ENCODE measurements around the gene PHKB. TPM values are rescaled to one million over a fixed set of nuclear protein-coding genes. Genes with fewer than 3 reads are reported as not detected.
"Not testable (repeated sequence)": the region's sequence is repeated elsewhere in the genome, so short reads cannot be mapped to it uniquely, and the experiment has no call there.

PHKB gene
- 94.2 TPM for total RNA-seq

DNA sequence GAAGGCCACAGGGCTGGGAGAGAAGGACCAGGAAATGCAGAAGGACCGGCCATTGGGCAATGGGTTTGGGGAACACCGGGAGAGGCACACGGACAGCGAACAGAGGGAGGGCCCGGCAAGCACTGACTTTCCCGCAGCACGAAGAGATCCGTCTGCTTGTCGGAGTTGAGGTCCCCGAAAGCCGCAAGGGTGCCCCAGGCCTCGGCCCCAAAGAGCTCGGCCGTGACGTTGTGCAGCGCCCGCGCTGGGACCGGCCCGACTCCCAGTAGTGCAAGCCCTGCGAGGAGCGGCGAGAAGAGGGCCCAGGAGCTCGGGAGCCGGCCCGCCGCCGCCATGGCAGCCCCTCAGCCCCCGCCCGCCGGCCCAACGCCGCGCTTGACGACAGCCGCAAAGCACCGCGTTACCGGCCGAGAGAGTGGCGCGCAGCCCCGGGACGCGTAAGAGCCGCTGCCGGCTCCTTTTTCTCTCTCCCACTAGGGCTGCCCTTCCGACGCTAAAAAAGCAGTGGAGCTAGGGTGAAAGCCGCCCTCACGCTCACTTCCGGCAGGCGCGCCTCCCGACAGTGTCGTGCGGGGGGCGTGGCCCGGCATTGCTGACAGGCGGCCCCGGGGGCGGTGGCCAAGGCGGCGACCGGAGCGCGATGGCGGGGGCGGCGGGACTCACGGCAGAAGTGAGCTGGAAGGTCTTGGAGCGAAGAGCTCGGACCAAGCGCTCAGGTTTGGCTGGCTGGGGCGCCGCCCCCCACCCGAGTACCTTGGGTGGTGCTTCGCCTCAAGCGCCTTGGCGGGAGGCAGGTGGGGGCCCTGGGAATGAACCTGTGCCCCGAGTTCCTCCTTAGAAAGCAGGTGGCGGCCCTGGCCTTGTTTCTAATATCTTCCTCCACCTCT lies at the start of gene PHKB, which contains the start of gene ITFG1:
Gene PHKB, plus strand, starts transcription at position 621 of the 887 bp plus-strand sequence. Its CDS starts 20 bp downstream, at position 641.
Gene ITFG1, minus strand, starts transcription at position 353 of the 887 bp plus-strand sequence. Its CDS starts 18 bp downstream, at position 335.
- intact Hi-C loops (cut with DNase I): no loop called here
- peak; percentile 94 for DNase-seq (ENCODE audit: low spot score)

DNA sequence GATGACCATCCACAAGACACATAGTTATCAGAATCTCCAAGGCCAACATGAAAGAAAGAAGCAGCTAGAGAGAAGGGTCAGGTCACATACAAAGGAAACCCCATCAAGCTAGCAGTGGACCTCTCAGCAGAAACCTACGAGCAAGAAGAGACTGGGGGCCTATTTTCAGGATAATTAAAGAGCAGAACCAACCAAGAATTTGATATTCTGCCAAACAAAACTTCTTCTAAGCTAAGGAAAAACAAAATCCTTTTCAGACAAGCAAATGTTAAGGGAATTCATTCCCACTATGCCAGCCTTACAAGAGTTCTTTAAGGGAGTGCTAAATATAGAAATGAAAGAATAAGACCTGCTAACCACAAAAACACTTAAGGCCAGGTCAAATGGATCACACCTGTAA lies 48.1 kb upstream of the PHKB start:
- ATAC-seq (no peak), DNase-seq (ENCODE audit: low spot score) (no peak)
- intact Hi-C loops (cut with DNase I): no loop called here

More for the DNA sequence above, at the start of gene PHKB, which contains the start of gene ITFG1:
- ATAC-seq: peak; percentile 97

DNA sequence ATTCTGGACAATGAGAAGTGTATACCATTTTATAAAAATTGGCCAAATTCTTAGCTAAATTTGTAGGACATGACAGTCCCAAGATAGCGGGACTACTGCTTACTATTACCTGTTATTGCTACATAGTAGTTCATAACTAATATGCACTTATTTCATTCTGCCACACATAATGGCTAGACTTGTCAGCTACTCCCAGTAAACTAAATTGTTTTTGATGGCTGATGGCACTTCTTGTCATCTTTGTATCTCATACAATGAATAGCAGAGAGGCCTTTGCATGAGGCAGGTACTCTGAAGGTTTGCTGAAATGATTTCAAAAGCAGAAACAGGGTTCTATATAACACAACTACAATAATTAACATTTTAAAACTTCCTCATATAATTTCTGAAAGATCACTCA lies 44.3 kb upstream of the PHKB start:
- no peak for DNase-seq (ENCODE audit: low spot score)
- intact Hi-C loops (cut with DNase I): no loop called here
- no peak for ATAC-seq

DNA sequence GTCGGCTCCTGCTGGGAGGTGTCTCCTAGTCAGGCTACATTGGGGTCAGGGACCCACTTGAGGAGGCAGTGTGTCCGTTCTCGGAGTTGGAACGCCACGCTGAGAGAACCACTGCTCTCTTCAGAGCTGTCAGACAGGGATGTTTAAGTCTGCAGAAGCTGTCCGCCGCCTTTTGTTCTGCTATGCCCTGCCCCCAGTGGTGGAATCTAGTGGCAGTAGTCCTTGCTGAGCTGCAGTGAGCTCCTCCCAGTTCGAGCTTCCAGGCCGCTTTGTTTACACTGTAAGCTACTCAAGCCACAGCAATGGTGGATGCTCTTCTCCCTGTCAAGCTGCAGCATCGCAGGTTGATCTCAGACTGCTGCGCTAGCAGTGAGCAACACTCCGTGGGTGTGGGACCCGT lies 36.3 kb upstream of the PHKB start:
- ATAC-seq (no peak), DNase-seq (ENCODE audit: low spot score) (no peak)
- intact Hi-C loops (cut with DNase I): no loop called here

DNA sequence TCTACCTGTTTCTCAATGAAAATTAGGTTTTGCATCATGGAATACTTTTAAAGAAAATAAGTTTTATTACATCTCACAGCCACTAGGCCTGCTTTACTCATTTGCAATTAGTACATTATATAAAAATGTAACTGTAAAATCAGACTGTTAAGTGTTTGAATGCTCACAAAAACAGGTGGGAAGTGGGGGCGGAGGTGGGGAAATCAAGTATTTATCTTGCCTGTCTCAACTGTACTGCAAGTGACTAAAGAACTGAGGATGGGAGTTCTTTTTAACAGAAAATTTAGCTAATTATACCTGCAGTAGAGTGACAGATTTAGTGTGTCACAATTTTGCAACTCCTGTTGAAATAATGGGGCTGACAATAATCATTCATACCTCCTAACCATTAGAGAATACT lies 34.3 kb upstream of the PHKB start:
- intact Hi-C loops (cut with DNase I): no loop called here
- ATAC-seq: no peak

DNA sequence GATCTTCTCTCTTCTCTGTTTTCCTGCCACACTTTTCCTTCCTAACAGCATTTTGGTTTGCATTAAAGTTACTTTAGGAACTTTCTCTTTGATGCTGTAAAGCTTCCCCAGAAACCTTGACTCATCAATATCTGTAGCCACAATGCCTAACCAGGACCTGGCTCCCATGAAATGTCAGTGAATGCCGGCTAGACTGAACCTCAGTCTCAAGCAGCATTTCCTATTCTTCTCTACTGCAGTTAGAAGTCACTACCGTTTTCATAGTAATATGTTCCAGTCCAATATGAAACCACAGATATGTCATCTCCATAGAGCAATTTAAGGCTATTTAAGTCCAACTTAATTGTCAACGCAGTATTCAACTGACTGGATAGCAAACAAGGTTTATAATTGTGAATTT lies 29.2 kb upstream of the PHKB start:
- ATAC-seq: no peak
- intact Hi-C loops (cut with DNase I): no loop called here
- no peak for DNase-seq (ENCODE audit: low spot score)

More for the DNA sequence above, 34.3 kb upstream of the PHKB start:
- no peak for DNase-seq (ENCODE audit: low spot score)

DNA sequence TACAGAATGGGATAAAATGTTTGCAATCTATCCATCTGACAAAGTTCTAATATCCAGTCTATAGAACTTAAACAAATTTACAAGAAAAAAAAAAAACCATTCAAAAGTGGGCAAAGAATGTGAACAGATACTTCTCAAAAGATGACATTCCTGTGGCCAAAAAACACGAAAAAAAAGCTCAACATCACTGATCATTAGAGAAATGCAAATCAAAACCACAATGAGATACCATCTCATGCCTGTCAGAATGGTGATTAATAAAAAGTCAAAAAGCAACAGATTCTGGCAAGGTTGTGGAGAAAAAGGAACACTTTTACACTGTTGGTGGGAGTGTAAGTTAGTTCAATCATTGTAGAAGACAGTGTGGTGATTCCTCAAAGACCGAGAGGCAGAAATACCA lies 26.9 kb upstream of the PHKB start:
- DNase-seq (ENCODE audit: low spot score); ATAC-seq; intact Hi-C loops (cut with DNase I): not testable (repeated sequence)

DNA sequence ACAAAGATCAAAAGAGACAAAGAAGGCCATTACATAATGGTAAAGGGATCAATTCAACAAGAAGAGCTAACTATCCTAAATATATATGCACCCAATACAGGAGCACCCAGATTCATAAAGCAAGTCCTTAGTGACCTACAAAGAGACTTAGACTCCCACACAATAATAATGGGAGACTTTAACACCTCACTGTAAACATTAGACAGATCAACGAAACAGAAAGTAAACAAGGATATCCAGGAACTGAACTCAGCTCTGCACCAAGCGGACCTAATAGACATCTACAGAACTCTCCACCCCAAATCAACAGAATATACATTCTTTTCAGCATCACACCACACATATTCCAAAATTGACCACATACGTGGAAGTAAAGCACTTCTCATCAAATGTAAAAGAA lies 21.1 kb upstream of the PHKB start:
- ATAC-seq; intact Hi-C loops (cut with DNase I); DNase-seq (ENCODE audit: low spot score): not testable (repeated sequence)

DNA sequence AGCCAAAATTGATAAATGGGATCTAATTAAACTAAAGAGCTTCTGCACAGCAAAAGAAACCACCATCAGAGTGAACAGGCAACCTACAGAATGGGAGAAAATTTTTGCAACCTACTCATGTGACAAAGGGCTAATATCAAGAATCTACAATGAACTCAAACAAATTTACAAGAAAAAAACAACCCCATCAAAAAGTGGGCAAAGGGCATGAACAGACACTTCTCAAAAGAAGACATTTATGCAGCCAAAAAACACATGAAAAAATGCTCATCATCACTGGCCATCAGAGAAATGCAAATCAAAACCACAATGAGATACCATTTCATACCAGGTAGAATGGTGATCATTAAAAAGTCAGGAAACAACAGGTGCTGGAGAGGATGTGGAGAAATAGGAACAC lies 18.2 kb upstream of the PHKB start:
- ATAC-seq; intact Hi-C loops (cut with DNase I); DNase-seq (ENCODE audit: low spot score): not testable (repeated sequence)

DNA sequence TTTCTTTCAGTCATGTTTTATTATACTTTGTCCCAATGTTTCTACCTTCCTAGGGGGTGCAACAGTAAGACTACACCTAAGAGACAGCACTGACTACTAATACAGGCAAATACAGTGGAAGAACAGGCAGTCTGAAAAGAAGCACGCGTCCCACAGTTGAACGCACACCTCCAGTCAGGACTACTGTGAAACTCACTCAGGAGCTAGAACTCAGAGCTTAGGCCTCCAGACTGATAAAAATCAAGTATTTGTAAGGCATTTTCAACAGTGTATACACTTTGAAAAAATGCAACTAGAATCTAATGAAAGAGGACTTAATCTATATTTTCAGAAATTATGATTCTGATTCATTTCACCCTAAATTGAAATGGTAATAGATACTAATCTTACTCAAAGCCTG lies 14.7 kb upstream of the PHKB start:
- intact Hi-C loops (cut with DNase I): no loop called here
- ATAC-seq (no peak), DNase-seq (ENCODE audit: low spot score) (no peak)

DNA sequence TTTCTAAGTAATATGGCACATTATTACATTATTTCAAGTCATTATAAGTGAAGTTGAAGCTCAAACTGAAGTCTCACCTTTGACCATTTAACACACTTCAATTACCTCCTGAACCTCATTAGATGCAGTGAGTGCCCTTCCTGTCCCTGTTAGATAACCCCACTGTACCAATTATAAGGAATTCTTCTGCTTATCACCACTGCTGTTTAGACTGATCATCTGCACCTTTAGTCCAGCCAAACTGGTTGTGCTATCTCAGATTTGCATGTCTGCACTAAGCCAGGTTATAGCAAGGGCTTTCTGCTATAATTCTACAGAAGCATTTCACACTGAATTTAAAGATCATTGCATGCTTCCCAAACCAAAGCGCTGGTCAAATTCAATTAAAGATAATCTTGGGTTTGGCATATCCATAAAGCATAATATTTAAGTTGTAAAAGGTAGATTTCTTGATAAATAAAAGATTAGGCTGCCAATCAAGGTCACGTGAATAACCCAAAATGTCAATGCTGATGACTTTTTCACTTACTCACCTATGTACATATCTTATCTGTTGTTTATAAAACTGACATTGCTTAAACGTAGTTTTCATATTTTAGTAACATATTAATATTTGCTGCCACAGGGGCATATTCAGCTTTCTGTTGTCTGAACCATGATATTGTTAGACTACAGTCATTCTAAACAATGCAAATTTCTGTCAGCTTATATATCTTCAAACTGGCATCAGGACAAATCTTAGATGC lies 12.1 kb upstream of the PHKB start:
- ATAC-seq (no peak), DNase-seq (ENCODE audit: low spot score) (no peak)
- intact Hi-C loops (cut with DNase I): no loop called here

DNA sequence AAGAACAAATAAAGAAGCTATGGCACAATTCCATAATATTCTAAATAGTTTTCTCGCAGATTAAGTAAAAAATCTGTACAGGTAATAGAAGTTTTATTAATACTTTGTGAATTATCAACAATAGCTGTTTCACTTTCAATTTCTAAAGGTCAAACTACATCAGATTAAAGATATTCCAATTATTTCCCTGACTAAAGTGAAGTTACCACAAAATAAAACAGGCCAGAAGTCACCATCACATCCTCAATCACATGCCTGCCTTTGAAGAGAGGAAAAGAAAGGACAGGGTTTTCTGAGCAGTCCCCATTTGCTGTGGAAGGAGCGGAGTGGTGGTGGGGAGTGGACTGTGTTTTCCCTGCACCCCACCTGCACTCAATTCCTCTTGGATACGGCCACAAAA lies 11.3 kb upstream of the PHKB start:
- no peak for ATAC-seq
- DNase-seq (ENCODE audit: low spot score): no peak
- intact Hi-C loops (cut with DNase I): no loop called here

DNA sequence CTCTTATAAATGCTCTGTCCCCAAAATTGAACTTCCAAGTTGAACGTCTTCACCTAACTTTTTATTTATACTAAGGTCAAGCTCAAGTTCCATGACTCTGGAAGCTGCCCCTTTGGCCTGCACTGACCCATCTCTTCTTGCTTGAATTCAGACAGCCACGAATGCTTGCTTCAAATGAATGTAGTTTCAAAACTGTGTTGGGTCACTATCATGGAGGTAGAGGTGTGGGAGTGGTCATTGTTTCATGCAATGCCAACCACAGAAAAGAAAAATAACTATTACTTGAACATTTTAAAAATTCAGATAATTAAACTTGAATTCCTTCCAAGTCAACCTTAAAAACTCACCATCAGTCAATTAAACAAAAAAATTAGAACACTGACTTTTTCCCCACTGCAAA lies 2.8 kb upstream of the PHKB start:
- DNase-seq (ENCODE audit: low spot score) (no peak), ATAC-seq (no peak)
- intact Hi-C loops (cut with DNase I): no loop called here

DNA sequence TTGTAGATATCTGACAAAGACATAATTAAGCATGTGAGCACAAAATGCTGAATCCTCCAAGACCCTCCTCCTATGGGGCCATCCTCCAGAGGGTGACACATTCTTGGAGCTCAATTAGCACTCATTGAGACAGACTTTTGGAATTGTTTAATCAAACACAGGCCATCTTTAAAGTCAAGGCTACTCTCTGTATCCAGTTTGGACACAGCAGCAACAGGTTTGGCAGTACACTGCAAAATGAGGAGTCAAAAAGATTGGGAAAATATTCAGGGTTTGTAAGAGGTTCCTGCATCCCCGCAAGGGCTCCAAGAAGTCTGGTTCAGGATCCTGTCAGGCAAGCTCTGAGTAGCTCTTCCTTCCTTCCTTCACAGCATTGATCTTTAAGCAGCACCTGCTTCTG lies 1.5 kb upstream of the PHKB start:
- DNase-seq (ENCODE audit: low spot score) (no peak), ATAC-seq (no peak)
- intact Hi-C loops (cut with DNase I): no loop called here

DNA sequence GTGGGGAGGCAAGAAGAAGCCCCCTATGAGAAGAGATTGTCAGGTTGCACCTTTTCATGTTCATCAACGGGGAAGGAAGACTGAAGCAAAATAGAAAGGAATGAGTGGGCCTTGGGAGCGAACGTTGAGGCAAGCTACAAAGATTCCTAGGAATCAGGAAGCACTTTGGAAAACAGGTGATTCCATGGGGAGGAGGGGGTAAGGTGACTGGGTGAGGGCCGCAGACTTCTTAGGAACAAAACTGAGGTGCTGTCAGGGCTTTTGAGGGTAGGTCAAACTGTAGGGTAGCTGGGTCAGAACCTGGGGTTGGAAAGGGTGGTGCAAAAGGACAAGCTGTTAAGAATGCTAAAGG lies 796 bp upstream of the PHKB start:
- DNase-seq (ENCODE audit: low spot score) (no peak), ATAC-seq (no peak)
- intact Hi-C loops (cut with DNase I): no loop called here

DNA sequence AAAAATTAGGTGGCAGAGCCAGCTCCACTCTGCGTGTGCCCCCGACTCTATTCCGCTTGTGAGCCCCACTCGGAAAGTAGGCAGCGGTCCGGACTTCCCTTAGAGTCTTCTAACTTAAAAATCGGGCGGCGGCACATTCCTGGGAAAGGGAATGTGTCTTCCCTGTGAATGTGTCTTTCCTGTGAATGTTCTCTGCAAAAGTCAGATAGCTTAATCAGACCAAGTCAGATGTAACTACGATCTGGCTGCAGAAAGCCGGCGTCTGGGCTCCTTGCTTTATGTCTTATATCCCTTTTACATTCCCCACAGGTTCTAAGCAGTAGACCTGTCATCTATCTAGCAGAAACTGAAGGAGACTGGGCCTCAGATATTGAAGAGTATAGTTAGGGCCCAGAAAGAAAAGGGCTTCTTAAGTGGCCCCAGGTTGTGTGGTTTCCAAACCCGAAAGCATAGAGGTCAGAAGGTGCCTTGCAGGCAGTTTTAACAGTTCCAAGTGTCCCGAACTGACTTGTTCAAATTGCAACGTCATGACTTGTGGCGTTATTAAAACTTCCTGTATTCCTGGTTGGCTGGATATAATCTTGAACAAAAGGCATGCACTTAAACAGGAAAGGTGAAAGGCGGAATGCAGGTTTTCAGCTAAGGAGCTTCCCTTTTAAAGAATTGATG lies 601 bp downstream of the PHKB start:
- no peak for DNase-seq (ENCODE audit: low spot score)
- ATAC-seq: peak; percentile 47
- intact Hi-C loops (cut with DNase I): no loop called here

DNA sequence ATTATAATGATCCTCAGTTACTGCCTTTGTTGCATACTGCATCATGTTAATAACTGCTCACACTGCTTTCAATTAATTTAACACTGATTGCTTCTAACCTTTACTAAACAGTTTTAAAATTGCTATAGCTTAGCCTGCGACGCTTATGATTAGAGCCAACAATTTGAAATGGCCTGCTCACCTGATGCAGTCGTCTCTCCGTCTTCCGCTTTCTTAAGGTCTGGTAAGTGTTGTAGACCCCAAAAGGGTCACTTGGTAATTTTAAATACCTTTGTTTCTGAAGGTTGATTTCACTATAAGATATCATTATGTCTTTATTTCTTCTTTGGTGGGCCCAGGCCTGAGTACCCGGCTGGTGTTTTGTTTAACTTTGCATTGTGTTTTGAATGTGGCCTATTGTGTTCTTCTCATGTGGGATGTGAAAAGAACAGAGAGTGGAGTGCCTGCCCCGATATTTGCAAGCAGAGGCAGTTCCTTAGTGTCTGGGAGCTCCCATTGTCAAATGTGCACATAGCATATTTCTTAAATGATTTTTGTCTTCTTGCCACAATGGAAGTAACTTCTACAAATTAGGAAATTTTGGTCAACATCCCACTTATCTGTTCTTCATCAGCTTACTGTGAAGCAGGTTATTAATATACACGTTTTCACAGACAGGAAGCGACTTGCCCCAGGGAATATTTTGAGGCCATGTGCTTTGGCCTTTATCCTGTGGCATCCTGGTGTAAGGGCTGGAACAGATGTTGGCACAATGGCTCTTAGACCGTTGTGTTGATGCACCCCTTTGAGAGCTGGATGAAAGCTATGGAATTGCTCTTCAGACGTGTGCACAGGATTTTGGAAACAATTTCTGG lies 2.9 kb downstream of the PHKB start:
- no peak for DNase-seq (ENCODE audit: low spot score)
- intact Hi-C loops (cut with DNase I): no loop called here
- no peak for ATAC-seq

DNA sequence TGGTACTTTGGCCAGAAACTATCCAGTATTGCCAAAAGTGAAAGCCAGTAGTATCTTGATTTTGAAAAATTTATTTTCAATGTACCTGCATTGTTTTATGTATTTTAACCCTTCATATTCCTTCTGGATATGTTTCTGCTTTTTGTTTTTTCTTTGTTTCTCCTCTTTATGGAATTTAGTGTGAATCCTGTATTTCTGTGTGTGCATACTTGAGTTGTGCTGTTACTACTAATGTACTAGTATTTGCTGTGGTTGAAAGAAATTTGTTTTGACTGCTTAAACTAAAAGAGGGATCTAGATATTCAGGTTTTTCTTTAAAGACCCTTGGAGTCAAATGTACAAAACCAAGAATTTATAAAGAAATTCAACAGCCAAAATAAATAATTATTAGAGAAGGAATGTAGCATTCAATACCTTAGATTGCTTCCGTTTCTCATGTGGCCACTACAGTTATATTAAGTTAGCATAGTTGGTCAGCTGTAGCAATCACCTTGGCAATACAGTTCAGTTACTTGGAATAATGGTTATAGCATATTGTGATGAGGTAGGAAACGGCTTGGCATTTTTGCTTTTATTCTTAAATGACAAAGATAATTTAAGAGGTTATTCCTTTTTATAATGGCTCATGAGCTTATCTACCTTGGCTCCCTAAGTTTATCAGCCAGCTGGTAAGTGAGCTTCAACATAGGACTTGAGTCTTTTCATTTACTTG lies 4.9 kb downstream of the PHKB start:
- intact Hi-C loops (cut with DNase I): no loop called here
- no peak for ATAC-seq

More for the DNA sequence above, 4.9 kb downstream of the PHKB start:
- DNase-seq (ENCODE audit: low spot score): no peak
